ENCODE measurements around the gene CRBN.

DNA sequence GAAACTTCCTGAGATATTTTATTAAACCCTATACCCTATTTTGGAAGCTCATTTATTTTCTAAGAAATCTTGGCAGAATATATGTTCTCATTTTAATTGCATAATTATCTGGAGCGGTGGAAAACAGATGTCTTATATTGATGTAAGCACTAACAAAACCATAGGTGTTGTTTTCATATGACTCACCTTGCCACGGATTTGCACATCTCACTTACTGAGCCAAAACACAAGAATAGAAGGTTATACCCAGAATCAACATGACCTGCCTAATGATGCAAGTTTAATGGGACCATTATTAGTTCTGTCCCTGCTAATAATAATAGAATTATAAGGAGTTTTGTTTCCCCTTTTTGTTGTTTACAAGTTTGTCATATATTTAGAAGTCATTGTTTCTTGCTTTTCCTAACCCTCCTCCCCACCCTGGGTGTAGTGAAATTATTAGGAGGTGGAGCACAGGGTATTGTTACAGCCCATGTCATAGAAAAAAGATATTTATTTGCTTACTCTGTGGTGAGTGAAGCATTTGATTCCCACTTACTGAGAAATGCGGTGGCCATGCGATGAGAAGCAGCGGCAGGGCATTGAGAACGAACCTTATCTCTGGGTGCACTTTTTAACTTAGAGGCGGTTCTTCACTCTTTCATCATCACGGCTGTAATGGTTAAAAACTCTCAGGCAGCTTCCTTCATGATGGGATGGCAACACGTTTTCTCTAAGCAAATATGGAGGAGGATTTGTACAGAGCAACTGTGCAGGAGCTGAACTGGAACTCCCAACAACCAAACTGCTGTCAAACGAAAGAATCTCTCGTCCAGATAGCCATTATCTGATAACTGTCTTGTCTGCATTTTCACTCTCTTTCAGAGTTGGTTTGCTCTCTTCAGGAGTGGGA, 69.8 kb downstream of the CRBN start:
- TF ChIP-seq CTCF (IDR thresholded peaks at IDR 0.05): no peak
- no peak for TF ChIP-seq REST (IDR thresholded peaks at IDR 0.05; ENCODE audit: insufficient read depth in 1 of 2, low read depth in 2 of 2, low read length in 1 of 2)
- TF ChIP-seq POLR2AphosphoS5 (IDR thresholded peaks at IDR 0.05; ENCODE audit: low read depth, low read length): no peak
- no peak for TF ChIP-seq SIN3A (IDR thresholded peaks at IDR 0.05; ENCODE audit: borderline replicate concordance, insufficient read depth, low read depth, low read length)
- TF ChIP-seq TCF7L2 (IDR thresholded peaks at IDR 0.05; ENCODE audit: low read depth, low read length): no peak
